NCI-H146 (cell line): ENCODE measurements around the gene YPEL1.
"Not testable (repeated sequence)": the region's sequence is repeated elsewhere in the genome, so short reads cannot be mapped to it uniquely, and the experiment has no call there.

ENCODE experiments used
- DNase-seq: peaks from one replicate; lab custom pipeline; 2025; lab: John Stamatoyannopoulos, UW

YPEL1 gene

DNA sequence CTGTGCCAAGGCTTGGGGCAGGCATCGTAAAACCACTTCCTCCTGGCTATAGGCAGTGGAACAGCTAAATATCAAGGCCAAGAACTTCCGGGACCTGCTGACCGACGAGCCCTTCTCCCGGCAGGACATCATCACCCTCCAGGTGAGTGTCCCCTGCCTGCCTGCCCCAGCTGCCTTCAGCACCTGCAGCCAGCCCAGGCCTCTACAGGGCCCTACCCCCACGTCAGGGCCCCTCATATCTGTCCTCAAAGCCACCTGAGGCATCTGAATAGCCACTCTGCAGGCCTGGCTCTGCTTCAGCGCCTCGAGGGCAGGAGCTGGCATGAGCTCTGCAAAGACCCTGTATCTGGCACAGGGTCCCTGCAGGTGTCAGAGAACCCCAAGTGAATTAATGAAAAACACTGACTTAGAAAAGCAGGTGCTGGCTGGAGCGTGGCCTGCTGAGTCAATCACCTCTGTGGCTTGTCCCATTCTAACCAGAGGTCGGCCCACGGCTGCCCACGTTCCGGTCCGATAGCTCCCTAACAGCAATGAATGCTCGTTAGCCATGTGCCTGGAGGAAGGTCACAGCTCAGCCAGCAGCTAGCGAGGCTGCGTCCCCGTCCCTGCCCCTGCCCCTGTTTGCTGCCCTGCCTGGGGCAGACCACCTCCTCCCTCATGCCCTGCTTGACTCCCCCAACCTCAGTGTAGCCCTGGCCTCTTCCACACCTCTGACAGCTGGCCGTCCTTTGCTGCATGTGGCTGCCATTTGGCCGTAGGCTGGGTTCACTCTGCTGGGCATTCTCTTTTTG is 53.0 kb downstream of the YPEL1 start:
- no peak for DNase-seq

DNA sequence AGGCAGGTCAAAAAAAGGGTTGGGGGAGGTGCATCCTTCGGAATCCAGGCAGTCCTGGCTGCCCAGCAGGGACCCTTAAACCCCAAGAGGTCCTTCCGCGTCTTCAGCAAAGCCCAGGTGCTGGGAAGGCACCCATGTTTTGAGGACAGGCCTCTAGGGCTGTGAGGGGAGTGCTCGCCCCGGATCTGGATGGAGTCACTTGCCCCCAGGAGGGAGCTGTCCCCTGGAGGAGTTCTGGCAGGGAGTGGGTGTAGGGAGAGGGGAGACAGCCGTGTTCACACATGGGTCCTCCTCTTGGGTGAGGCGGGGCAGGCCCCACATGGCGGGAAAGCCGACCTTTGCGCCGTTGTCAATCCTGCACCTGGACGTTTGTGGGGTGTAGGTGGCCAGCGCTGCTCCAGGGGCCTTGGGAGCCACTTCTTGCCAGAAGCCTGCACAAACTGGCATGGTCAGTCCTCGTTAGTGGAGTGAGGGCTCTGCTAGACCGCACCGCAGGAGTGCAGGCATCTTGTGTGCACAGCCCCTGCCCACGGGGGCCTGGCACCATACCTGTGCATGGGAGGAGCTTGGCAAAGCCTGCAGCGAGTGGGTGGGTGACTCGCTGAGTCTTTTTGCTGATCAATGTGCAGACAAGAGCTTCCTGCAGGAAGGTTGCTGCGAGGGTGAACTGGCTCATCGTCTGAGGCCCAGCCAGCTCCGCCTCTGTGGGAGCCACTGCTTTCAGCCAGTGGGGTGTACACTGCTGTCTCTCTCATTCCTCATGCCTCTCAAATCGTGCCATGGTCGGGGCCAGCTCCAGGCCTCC is 53.8 kb downstream of the YPEL1 start:
- no peak for DNase-seq

DNA sequence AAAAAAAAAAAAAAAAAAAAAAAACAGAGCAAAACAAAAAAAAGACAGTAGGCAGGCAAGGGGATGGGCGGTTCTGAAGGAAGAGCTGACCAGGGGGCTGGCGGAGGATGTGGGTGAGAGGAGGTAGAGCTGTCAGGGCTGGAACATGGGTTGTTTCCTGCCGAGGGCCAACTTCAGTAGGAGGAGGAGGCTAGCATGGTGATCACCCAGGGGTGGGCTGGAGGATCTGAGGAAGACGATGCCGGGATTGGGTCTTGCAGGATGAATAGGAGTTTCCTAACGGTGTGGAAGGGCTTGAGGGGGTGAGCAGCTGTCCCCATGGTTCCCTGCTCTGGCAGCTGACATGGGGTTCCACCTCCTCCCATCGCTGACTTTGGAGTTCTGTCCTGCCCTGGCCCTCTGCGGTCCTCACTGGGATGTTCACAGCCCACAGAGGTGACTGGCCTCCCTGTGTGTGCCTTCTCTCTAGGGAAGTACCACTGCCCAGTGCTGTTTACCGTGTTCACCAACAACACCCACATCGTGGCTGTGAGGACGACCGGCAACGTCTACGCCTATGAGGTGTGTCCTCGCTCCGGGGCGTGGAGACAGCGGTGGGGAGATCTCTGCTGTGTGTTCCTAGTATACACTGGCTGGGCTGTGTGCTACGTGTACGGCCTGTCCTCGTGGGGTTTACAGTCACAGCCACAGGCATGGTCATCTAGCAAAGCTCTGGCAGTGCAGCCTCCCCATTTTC is 54.6 kb downstream of the YPEL1 start:
- DNase-seq = no peak

DNA sequence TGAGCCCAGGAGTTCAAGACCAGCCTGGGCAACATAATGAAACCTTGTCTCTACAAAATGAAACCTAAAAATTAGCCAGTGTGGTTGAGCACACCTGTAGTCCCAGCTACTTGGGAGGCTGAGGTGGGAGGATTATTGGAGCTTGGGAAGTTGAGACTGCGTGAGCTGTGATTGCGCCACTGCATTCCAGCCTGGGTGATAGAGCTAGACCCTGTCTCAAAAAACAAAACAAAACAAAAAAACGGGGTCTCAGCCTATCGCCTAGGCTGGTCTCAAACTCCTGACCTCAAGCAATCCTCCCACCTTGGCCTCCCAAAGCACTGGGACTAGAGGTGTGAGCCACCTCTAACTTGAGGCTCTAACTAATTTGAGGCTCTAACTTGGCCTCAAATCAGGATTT is 56.2 kb downstream of the YPEL1 start:
- no peak for DNase-seq

DNA sequence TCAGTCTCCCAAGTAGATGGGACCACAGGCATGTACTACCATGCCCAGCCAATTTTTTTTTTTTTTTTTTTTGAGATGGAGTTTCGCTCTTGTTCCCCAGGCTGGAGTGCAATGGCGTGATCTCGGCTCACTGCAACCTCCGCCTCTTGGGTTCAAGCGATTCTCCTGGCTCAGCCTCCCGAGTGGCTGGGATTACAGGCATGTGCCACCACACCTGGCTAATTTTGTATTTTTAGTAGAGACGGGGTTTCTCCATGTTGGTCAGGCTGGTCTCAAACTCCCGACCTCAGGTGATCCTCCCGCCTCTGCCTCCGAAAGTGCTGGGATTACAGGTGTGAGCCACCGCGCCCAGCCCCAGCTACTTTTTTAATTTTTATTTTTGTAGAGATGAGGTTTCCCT is 56.8 kb downstream of the YPEL1 start:
- DNase-seq = not testable (repeated sequence)

DNA sequence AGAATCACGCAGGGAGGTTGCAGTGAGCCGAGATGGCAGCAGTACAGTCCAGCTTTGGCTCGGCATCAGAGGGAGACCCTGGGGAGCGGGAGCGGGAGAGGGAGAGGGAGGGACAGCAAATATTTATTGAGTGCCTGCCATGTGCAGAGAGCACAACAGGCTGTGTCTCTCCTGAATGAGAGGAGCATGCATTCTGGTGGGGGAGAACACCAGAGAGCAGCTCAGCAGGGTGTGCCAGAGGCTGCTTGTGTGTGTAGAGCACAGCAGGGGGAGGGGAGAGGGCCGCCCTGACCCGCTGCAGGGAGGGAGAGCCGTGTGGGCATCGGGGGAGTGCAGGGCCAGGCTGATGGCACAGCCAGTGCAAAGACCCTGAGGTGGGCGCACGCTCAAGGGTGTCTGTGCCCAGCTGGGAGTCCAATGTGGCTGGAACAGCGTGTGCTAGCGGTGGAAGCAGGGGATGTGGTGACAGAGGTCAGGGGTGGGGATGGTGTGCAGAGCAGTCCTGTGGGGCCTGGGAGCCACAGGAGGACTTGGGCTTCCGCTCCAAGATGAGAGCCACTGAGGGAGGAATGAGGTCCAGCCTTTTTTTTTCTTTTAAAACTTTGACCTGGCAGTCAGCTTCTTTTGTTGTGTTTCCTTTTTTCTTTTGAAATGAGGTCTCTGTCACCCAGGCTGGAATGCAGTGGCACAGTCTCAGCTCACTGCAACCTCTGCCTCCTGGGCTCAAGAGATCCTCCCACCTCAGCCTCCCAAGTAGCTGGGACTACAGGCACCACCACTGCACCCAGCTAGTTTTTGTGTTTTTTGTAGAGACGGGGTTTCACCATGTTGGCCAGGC is 57.8 kb downstream of the YPEL1 start:
- peak; percentile 32 for DNase-seq

DNA sequence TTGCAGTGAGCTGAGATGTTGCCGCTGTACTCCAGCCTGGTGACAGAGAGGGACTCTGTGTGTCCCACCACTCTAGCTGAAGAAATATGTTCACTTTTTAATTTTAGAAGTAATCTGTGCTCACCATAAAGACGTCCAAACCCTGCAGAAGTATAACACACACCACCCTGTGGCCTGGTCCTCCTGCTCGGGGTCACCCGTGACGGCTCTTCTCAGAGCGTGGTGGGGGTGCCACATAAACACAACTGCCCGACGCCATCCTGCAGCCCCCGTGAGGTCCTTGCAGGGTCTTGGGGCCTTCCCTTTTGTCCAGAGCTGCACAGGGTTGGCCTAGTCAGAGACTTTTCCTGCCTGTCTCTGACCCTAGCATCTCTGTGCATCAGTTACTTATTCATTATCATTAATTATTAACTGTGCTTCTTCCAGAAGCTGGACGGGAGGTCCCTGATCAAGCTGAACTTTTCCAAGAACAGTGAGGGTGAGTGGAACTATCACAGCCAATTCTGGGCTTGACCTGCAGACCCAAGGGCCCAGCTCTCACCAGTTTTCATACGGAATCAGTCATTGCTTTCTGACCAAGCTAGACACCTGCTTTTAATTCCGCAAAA is 60.9 kb downstream of the YPEL1 start:
- no peak for DNase-seq

DNA sequence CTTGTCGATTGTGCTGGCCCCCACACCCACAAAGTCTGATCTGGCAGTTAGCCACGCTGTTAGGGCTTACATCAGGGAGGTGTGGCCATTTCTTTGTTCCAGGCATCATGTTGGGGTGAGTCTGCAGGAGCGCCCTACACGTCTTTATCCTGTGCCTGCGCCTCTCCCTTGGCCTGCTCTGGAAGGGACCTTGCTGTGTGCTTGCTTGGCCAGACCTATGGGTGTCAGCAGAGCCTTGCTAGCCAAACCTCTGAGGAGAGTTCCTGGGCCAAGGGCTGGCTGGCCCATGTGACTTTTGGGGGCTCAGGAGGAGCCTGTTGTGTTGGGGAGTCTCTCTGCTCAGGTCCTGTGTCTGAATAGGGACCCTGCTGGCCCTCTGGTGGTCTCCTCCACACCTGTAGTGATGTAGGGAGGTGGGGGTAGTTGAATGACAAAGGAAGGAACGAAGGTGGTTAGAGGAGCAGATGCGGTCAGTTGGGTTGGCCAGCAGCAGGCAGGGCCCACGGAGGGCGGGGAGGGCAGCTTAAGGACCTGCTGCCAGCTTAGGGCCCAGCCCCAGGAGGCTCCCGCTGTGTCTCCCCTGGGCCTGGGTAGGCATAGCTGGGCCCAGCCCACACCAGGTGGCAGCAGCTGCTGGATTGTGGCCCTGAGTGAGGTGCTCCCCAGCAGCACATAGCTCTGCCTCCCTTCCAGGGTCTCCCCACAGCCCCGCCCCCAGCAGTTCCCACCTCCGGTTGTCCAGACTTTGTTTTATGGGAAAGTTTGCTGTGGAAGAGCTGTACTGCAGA is 61.9 kb downstream of the YPEL1 start:
- DNase-seq = no peak

DNA sequence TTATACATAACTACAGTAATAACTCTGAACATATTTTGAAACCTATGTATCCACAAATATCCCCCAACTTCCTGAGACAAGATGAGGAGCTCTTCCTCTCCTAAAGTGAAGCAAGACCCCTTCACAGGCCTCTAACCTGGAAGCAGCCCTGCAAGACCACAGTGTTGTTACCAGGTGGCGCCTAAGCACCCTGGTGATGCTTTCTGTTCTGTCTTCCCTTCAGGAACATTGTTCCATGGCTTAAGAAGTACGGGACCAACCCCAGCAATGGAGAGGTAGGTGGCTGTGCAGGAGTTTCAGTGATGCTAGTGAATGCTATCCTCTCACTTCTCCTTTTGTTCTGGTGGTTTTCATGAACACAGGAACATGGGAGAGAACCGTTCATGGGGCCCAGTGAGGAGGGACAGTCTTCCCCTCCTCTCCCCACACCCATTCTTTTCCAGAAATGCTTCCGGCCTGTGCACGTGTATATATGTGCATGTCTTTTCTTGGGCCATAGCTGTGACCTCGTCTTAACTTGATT is 63.4 kb downstream of the YPEL1 start:
- DNase-seq = no peak

DNA sequence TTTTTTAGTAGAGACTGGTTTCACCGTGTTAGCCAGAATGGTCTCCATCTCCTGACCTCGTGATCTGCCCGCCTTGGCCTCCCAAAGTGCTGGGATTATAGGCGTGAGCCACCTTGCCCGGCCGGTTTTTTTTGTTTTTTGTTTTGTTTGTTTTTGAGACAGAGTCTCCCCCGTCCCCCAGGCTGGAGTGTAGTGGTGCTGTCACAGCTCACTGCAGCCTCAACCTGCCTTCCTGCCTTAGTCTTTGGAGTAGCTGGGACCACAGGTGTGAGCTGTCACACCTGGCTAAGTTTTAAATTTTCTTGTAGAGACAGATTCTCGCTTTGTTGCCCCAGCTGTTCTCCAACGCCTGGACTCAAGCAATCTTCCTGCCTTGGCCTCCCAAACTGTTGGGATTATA is 66.6 kb downstream of the YPEL1 start:
- DNase-seq = no peak

DNA sequence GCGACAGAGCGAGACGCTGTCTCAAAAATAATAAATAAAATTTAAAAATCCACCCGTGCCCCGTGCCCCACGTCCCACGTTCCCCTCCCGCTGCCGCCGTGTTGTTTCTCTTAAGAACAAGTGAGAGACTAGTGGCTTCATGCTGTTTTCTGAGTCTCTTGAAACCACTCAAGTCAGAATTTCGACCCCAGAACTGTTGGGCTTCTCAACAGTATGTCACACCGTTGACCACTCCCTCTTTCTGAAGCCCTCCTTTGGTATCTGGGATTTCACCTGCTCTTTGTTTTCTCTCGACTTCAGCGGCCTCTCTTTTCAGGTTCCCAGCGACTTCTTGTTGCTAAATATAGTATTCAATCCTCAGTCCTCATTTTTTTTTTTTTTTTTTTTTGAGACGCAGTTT is 68.8 kb downstream of the YPEL1 start:
- DNase-seq = no peak

DNA sequence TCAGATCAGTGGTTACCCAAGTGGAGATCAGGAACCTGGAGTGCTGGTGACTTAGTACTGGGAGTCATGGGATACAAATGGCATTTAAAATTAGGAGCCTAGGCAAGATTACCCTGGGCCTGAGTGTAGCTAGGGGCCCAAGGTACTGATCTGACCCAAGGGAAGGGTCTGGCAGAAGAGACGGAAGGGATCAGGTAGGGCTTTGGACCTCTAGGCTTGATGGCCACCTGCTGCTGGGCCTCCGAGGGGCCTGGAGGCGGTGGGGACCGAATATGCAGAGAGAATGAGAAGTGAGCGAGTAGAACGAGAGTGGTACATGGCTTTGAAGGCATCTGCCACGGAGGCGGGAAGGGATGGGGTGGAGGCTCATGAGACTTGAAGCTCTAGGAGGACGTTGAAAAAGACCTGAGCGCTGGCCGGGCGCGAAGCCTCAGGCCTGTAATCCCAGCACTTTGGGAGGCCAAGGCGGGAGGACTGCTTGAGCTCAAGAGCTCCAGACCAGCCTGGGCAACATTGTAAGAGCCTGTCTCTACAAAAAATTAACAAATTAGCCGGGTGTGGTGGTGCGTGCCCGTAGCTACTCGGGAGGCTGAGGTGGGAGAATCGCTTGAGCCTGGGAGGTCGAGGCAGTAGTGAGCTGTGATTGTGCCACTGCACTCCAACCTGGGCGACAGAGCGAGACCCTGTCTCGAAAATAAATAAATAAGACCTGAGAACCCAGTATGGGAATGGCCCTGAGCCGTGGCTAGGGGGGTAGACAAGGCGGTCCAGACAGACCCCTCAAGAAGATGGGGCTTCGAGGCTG is 70.3 kb downstream of the YPEL1 start:
- DNase-seq = no peak

DNA sequence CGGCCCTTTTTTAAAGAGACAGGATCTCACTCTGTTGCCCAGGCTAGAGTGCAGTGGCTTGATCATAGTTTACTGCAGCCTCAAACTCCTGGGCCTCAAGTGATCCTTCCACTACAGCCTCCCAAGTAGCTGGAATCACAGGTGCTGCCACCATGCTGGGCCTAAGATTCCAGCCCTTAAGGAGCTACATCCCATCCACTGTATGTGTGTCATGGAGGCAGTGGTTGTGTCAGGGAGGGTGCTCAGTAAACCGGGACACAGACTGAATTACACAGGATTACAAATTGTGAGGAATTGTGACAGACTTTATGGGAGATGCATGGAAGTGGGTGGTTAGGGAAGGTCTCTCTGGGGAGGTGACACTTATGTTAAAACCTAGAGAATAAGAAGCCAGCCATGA is 71.9 kb downstream of the YPEL1 start:
- DNase-seq = no peak

DNA sequence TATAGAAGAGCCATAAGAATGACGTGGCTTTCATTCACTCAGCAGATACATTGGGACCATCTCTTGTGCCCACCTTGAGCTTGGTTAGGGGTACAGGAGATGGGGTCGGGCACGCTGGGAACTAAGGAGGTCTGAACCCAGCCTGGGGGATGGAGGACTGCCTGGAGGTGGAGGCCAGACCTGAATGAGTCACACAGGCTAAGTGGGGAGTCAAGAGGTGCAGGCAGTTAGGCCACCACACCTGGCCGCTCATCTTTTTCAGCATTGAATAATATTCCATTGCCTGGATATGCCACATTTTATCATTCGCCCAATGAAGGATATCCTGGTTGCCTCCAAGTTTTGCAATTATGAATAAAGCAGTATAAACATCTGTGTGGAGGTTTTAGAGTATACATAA is 73.6 kb downstream of the YPEL1 start:
- no peak for DNase-seq

DNA sequence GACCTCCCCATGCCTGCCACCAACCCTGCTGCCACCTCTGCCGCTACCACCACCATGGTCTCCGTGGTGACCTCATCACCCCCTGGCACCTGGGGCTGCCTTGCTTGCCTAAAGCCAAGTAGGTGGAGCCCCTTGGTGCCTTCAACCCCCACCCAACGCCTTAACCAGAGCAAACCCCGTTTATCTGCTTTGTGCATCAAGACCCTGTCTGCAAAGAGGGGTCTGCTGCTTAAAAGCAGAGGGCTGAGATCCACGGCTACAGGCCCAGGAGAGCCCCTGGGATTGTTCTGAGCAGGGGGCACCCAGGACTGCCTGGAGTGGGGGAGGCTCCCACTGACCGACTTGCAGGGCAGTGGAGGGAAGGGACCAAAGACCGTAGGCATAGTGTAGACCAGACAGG is 74.7 kb downstream of the YPEL1 start:
- no peak for DNase-seq

DNA sequence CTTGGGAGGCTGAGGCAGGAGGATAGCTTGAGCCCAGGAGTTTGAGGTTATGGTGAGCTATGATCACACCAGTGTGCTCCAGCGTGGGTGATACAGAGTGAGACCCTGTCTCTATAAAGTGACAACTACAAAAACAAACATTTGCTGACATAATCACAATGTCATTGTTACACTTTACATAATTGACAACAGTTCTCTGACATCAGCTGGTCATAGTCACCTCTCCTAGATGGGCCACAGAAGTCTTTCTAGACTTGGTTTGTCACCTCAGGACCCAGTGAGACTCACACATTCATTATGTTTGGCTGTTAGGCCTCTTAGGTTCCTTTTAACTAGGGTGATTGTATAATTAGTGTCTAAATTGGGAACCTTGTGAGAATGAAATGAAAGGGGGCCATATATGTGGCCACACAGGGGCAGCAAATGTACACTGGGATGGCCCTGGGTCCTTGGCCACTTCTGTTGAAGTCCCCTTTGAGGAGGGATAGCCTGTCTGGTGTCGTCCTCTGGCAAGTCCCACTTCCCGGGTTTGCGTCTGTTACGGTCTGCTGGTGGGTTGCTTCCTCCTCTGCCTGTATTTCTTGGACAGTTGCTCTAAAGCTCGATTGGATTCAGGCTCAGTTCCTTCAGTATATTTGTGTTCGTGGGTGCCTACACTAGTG is 75.6 kb downstream of the YPEL1 start:
- DNase-seq = no peak

DNA sequence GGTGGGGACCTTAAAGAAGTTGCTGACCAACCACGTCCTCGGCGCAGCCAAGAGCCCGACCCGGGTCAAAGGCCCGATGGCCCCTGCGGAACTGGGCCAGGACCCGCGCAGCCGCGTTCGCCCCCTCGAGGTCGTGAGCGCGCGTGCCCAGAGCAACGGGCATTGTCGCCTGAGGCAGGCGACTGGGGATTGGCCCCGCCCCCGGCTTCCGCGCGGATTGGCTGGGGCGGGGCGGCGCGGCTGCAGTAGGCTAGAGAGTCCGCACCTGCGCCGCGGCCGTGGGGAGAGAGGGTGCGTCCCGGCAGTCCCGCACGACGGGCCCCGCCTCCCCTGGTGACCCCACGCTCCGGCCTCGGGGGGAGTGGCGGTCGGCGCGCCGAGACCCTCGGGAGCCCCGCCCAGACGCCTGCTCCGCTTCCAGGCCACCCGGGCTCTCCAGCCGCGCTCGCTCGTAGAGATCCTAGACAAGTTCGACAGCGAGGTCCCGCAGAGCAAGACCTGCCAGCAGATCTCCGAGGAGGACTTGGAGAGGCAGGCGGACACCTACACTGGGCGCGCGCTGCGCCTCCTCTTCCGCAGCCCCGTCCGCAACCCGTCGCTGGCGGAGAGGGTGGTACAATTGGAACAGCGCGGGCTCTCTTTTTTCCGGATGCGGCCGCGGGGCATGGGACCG is 78.1 kb downstream of the YPEL1 start:
- peak; percentile 87 for DNase-seq

DNA sequence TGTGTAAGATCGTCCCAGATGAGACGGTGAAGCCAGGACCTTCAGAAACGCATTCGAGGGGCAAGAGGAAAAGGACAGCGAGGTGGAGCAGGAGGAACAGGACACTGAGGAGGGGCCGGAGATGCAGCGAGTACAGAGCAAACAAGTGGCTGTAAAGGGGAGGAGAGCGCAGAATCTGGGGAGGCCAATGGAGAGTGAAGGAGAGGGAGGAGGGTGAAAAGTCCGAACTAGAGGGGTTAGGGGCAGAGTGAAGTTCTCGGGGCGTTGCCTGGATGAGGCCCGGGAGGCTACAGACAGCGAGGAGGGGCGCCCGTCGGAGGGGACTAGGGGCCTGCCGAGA is 78.6 kb downstream of the YPEL1 start:
- no peak for DNase-seq
